ENCODE data around the gene SGTA. TPM values are rescaled to one million over a fixed set of nuclear protein-coding genes. Genes with fewer than 3 reads are reported as not detected.
A peak's percentile ranks its signal among the peaks of the same experiment; 100 is the strongest.

Gene SGTA
- total RNA-seq, 1 donor from 2014 or later = 106 TPM

DNA sequence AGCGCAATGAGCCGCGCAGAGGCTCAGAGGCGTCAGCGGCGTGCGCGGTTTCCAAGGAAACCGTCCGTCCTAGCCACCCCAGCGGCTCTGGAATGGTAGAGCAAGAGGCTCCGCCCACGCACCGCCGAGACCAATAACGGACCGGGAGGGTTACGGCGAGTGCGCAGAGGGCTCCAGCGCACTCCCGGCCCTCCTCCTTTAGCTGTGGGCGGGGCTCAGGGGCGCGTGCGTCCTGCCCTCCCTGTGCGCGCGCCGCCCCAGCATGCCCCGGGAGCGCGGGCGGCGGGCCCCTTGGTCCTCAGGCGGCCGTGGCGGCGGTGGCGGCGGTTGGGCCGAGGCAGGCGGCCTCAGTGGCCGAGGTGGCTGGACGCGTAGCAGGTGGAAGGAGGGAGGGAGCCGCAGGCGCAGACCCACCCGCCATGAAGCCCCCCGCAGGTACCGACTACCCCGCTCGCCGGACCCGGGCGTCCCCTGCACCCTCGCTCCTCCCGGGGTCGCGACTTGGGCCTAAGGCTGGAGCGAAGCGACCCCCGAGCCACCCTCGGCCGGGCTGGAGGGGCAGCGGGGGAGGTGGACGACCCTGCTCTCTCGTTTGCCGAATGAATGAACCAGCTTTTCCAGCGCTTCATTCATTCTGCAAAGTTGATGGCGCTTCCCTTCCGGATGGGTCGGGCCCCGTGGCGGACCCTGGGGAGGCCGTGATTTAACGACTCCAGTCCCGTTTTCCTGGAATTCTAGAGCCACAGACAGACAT is 2.3 kb upstream of the SGTA start, which contains the start of gene THOP1:
Gene THOP1, plus strand, starts transcription at position 260 of the 754 bp plus-strand sequence. Its CDS starts 160 bp downstream, at position 420.
- peak within 1 kb of the TSS; percentile 97 for H3K4me3 ChIP-seq (ENCODE audit: low read depth, low read length)
- DNase-seq (ENCODE audit: low read depth) = peak; percentile 84
- TF ChIP-seq, protein P1, sequence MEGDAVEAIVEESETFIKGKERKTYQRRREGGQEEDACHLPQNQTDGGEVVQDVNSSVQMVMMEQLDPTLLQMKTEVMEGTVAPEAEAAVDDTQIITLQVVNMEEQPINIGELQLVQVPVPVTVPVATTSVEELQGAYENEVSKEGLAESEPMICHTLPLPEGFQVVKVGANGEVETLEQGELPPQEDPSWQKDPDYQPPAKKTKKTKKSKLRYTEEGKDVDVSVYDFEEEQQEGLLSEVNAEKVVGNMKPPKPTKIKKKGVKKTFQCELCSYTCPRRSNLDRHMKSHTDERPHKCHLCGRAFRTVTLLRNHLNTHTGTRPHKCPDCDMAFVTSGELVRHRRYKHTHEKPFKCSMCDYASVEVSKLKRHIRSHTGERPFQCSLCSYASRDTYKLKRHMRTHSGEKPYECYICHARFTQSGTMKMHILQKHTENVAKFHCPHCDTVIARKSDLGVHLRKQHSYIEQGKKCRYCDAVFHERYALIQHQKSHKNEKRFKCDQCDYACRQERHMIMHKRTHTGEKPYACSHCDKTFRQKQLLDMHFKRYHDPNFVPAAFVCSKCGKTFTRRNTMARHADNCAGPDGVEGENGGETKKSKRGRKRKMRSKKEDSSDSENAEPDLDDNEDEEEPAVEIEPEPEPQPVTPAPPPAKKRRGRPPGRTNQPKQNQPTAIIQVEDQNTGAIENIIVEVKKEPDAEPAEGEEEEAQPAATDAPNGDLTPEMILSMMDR (conservative IDR thresholded peaks at IDR 0.05; ENCODE audit: low read depth, low read length) = no peak

DNA sequence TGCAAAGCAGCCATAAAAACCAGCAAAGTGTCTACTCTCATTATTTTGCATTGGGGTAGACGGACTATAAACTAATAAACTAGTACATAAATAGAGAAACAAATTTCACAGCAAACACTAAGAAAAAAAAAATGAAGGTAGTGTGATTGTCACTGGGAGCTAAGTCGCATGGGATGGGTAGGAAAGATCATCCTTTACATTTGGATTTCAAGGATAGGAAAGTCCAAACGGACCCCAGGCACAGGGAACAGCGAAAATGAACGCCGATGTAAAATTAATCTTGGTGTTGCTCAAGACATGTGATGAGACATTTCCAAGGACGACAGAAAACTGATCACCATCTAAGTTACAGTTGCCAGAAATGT is 690 bp upstream of the SGTA start:
- TF ChIP-seq, protein P1 (conservative IDR thresholded peaks at IDR 0.05; ENCODE audit: low read depth, low read length) = no peak
- H3K4me3 ChIP-seq (ENCODE audit: low read depth, low read length) = peak overlapping the region; percentile 41
- DNase-seq (ENCODE audit: low read depth) = no peak

DNA sequence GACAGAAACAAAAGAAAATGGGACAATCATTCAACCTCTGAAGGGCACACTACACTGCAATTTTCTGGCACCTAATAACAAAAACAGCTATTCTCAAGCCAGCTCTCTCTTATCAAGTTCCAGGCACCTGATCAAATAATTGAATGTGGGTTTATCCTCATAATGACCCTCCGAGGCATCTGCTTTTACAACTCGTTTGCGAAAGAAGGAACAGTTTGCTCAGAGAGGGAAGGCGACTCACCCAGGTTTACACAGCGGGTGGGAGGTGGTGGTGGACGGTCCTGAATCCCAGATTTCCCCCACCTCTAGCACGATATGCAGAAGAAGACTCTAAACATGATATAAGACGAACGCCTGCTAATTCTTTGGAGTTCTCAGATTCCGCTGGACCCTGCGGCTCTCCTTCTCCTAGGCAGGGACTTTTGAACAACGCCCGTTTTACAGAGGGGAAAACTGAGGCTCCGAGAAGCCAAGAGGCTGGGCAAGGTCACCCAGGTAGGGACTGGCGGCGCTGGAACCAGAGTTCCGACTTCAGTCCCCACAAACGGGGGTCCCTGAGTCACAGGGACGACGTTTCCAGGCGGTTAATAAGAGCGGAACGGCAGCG is 641 bp downstream of the SGTA start:
- H3K4me3 ChIP-seq (ENCODE audit: low read depth, low read length) = peak overlapping the region; percentile 100
- no peak for DNase-seq (ENCODE audit: low read depth)
- TF ChIP-seq, protein P1 (conservative IDR thresholded peaks at IDR 0.05; ENCODE audit: low read depth, low read length) = no peak

DNA sequence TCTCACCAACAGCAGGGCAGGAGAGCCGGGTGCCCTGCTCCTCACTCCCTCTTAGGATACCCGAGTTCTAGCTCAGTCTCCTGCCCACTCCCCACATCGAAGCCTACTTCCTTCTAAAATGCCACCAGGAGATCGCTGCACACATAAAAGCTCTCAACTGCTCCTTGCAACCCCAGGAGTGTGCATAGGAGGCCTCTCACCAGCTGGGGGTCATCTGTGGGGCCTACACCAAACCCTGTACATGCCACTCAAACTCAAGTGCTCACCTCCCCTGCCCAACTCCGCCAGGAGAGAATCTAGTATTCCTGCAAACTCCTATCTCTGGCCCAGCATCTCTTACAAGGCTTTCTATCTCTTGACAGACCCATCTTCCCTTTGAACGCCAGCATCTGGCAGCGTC is 2.8 kb downstream of the SGTA start:
- no peak for DNase-seq (ENCODE audit: low read depth)
- H3K4me3 ChIP-seq (ENCODE audit: low read depth, low read length) = no peak overlapping the region
- TF ChIP-seq, protein P1 (conservative IDR thresholded peaks at IDR 0.05; ENCODE audit: low read depth, low read length) = no peak

- H3K4me3 ChIP-seq (ENCODE audit: low read depth, low read length) = no peak overlapping the region
- no peak for DNase-seq (ENCODE audit: low read depth)
- TF ChIP-seq, protein P1 (conservative IDR thresholded peaks at IDR 0.05; ENCODE audit: low read depth, low read length) = no peak
Observed at GRCh38 chr19:2779121-2779740, 3.8 kb downstream of the SGTA start.

DNA sequence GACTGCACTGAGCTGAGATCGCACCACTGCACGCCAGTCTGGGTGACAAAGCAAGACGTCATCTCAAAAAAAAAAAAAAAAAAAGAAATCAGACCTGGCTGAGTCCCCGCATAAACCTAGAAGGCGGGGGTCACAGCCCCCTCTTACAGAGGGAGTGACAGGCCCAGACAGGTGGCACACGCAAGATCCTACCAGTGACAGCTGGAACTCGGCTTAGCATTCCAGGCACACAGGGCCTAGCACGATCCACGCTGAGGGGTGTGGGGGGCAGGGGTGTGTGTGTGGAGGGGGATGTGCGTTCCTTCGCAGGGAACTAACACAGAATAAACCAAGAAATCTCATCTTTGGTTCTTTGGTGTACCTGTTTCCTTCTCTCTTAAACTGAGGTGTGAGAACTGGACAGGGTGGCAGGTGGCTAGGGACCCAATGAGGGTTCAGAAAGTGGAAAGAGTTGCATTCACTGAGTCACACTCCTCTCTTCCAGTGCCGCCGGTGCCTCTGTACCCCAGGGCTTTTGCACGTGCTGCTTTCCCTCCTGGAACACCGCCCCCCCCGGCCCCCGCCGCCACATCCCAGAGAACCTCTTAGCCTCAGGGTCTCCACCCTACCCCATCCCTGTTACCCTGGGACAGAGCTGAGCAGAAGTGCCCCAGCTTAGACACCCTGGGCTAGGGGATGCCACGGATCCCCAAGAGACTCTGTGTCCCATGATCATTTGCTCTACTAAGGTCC is 5.0 kb downstream of the SGTA start:
- H3K4me3 ChIP-seq (ENCODE audit: low read depth, low read length) = no peak overlapping the region
- TF ChIP-seq, protein P1 (conservative IDR thresholded peaks at IDR 0.05; ENCODE audit: low read depth, low read length) = no peak
- DNase-seq (ENCODE audit: low read depth) = no peak

Measured in epithelial cell of proximal tubule (primary cell).